ENCODE results near the gene GFY. TPM values are rescaled to one million over a fixed set of nuclear protein-coding genes. Genes with fewer than 3 reads are reported as not detected.
"Not testable (repeated sequence)": the region's sequence is repeated elsewhere in the genome, so short reads cannot be mapped to it uniquely, and the experiment has no call there.

GFY gene
- total and polyA plus RNA-seq, 4 donors, result not detected

- Histone ChIP-seq H3K27me3 (ENCODE audit: control insufficient read depth in 1 of 2, insufficient read depth in 2 of 2, low read length in 1 of 2) (no peaks in the 10 kb centered on the region), H3K4me3 (ENCODE audit: low read length in 2 of 2) (peak overlapping the region; percentile 15 to 42), H3K9me3 (ENCODE audit: control insufficient read depth, low read length) (no peaks in the 10 kb centered on the region), H3K27ac (ENCODE audit: low read depth in 1 of 2, low read length in 2 of 2) (peak overlapping the region in 1 of 2 donors; percentile 11), H3K36me3 (ENCODE audit: control insufficient read depth in 1 of 2, insufficient read depth in 2 of 2, low read length in 1 of 2) (no peaks in the 10 kb centered on the region), H3K4me1 (ENCODE audit: control insufficient read depth in 1 of 2, insufficient read depth in 2 of 2, low read length in 2 of 2) (no peaks in the 10 kb centered on the region)
- intact Hi-C loops (cut with DNase I), result loop anchor here (1.0 to 5.0 kb wide), 3 partner anchors 51 to 216 kb away; no protein-coding TSS in a partner anchor
- 0% methylated on average over 39 to 47 of the region's 47 CpGs for WGBS, 2 donors
- peak; percentile 94 for ATAC-seq (ENCODE audit: low FRiP score)
- peak; percentile 97 to 98 for DNase-seq
These were observed 18.3 kb downstream of the GFY start for GRCh38 chr19:49443366-49444099.

DNA sequence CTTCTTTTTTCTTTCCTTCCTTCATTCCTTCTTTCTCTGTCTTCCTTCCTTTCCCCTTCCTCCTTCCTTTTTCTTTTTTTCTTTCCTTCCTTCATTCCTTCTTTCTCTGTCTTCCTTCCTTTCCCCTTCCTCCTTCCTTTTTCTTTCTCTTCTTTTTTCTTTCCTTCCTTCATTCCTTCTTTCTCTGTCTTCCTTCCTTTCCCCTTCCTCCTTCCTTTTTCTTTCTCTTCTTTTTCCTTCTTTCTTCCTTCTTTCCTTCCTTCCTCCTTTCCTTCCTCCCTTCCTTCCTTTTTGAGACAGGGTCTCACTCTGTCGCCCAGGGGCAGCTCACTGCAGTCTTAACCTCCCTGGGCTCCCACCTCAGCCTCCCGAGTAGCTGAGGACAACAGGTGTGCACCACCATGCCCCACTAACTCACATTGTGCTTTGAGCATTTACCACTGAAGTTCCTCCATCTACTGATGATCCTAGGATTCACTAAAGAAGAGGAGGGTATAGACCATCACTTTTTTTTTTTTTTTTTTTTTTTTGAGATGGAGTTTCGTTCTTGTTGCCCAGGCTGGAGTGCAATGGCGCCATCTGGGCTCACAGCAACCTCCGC, 19.0 kb downstream of the GFY start:
- not testable (repeated sequence) for ATAC-seq (ENCODE audit: low FRiP score); H3K27ac ChIP-seq (ENCODE audit: low read depth in 1 of 2, low read length in 2 of 2); H3K27me3 ChIP-seq (ENCODE audit: control insufficient read depth in 1 of 2, insufficient read depth in 2 of 2, low read length in 1 of 2); H3K36me3 ChIP-seq (ENCODE audit: control insufficient read depth in 1 of 2, insufficient read depth in 2 of 2, low read length in 1 of 2); H3K4me3 ChIP-seq (ENCODE audit: low read length in 2 of 2); H3K4me1 ChIP-seq (ENCODE audit: control insufficient read depth in 1 of 2, insufficient read depth in 2 of 2, low read length in 2 of 2); H3K9me3 ChIP-seq (ENCODE audit: control insufficient read depth, low read length)
- 57 to 71% methylated on average over 5 of the region's 5 CpGs for WGBS, 2 donors
- peak in 1 of 2 donors; percentile 39 for DNase-seq
- intact Hi-C loops (cut with DNase I), result loop anchor here (5.0 kb wide), 1 partner anchor 217 kb away; no protein-coding TSS in a partner anchor

- ATAC-seq (ENCODE audit: low FRiP score), result no peak
- intact Hi-C loops (cut with DNase I), result no loop called here
- Histone ChIP-seq H3K27me3 (ENCODE audit: control insufficient read depth in 1 of 2, insufficient read depth in 2 of 2, low read length in 1 of 2) (no peaks in the 10 kb centered on the region), H3K4me1 (ENCODE audit: control insufficient read depth in 1 of 2, insufficient read depth in 2 of 2, low read length in 2 of 2) (no peaks in the 10 kb centered on the region), H3K4me3 (ENCODE audit: low read length in 2 of 2) (no peak overlapping the region), H3K36me3 (ENCODE audit: control insufficient read depth in 1 of 2, insufficient read depth in 2 of 2, low read length in 1 of 2) (no peaks in the 10 kb centered on the region), H3K27ac (ENCODE audit: low read depth in 1 of 2, low read length in 2 of 2) (no peak overlapping the region), H3K9me3 (ENCODE audit: control insufficient read depth, low read length) (no peaks in the 10 kb centered on the region)
- 81 to 86% methylated on average over 3 of the region's 3 CpGs for WGBS, 2 donors
- peak in 1 of 2 donors; percentile 41 for DNase-seq
These were observed 20.8 kb downstream of the GFY start for GRCh38 chr19:49445997-49446396.

DNA sequence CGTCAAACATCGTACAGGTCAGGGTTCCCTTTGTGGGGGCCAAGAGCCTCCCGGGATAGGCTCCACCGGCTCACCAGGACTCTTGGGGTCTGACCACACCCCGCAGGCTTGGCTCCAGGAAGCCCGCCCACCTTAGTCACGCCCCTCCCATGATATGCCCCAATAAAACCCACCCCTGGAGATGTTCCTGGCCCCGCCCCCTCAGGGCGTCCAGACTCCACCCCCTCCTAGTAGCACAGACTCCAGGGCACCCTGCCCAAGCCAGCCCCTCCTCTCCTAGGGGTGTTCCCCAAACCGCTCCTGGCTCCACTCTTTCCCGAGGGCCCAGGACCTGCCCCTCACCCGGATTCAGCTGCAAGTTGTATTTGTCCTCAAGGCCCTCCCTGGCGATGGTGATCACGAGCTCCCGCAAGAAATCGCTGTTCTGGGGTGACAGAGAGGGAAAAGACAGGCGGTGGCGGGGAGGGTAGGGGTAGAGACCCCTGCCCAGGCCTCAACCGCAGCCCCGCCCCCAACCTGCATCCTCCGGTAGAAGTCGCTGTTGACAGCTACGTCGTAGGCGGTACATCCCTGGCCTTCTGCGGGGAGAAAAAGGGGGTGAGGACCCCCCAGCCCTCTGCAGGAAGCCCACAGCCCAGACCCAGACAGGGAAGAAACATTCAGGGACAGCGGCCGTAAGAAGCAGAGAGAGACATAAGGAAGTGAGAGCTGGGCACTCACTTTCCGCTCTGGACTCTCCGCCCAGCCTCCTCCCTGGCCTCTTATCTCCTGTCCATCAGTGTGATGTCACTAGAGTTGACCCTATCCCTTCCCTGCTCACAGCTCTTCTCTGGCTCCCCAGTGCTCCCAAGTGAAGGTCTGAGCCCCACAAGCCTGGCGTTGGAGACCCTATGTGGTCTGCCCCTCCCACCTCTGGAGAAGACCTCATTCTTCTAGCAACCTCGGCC, 22.6 kb downstream of the GFY start:
- H3K36me3 ChIP-seq (ENCODE audit: control insufficient read depth in 1 of 2, insufficient read depth in 2 of 2, low read length in 1 of 2), result no peaks in the 10 kb centered on the region
- peak in 1 of 2 donors; percentile 58 for DNase-seq
- H3K9me3 ChIP-seq (ENCODE audit: control insufficient read depth, low read length), result no peaks in the 10 kb centered on the region
- H3K27ac ChIP-seq (ENCODE audit: low read depth in 1 of 2, low read length in 2 of 2), result no peak overlapping the region
- H3K4me1 ChIP-seq (ENCODE audit: control insufficient read depth in 1 of 2, insufficient read depth in 2 of 2, low read length in 2 of 2), result no peaks in the 10 kb centered on the region
- intact Hi-C loops (cut with DNase I), result no loop called here
- 67 to 69% methylated on average over 32 of the region's 32 CpGs for WGBS, 2 donors
- no peaks in the 10 kb centered on the region for H3K27me3 ChIP-seq (ENCODE audit: control insufficient read depth in 1 of 2, insufficient read depth in 2 of 2, low read length in 1 of 2)
- H3K4me3 ChIP-seq (ENCODE audit: low read length in 2 of 2), result no peak overlapping the region
- ATAC-seq (ENCODE audit: low FRiP score), result no peak

- Histone ChIP-seq H3K36me3 (ENCODE audit: control insufficient read depth in 1 of 2, insufficient read depth in 2 of 2, low read length in 1 of 2) (no peaks in the 10 kb centered on the region), H3K4me1 (ENCODE audit: control insufficient read depth in 1 of 2, insufficient read depth in 2 of 2, low read length in 2 of 2) (no peaks in the 10 kb centered on the region), H3K9me3 (ENCODE audit: control insufficient read depth, low read length) (no peaks in the 10 kb centered on the region), H3K27ac (ENCODE audit: low read depth in 1 of 2, low read length in 2 of 2) (no peak overlapping the region), H3K27me3 (ENCODE audit: control insufficient read depth in 1 of 2, insufficient read depth in 2 of 2, low read length in 1 of 2) (no peaks in the 10 kb centered on the region), H3K4me3 (ENCODE audit: low read length in 2 of 2) (no peak overlapping the region)
- intact Hi-C loops (cut with DNase I), result no loop called here
- DNase-seq (no peak), ATAC-seq (ENCODE audit: low FRiP score) (no peak)
- 92 to 93% methylated on average over 6 of the region's 6 CpGs for WGBS, 2 donors
These were observed 23.2 kb downstream of the GFY start for GRCh38 chr19:49448432-49448786.

DNA sequence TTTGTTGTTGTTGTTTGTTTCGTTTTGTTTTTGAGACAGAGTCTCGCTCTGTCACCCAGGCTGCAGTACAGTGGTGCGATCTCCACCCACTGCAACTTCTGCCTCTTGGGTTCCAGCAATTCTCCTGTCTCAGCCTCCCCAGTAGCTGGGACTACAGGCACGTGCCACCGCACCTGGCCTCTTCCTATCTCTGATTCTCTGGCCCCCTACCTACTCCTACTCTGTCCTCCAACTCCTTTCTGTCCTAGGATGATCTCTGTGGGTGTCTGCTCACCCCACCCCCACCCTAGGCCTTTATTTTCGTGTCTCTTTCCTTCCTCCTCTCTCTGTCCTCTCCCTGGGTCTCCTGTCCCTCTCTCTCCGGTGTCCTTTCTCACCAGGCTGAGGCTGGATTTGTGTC, 25.2 kb downstream of the GFY start:
- Histone ChIP-seq H3K27ac (ENCODE audit: low read depth in 1 of 2, low read length in 2 of 2) (no peak overlapping the region), H3K9me3 (ENCODE audit: control insufficient read depth, low read length) (no peaks in the 10 kb centered on the region), H3K4me3 (ENCODE audit: low read length in 2 of 2) (no peak overlapping the region), H3K36me3 (ENCODE audit: control insufficient read depth in 1 of 2, insufficient read depth in 2 of 2, low read length in 1 of 2) (no peaks in the 10 kb centered on the region), H3K4me1 (ENCODE audit: control insufficient read depth in 1 of 2, insufficient read depth in 2 of 2, low read length in 2 of 2) (no peaks in the 10 kb centered on the region), H3K27me3 (ENCODE audit: control insufficient read depth in 1 of 2, insufficient read depth in 2 of 2, low read length in 1 of 2) (no peaks in the 10 kb centered on the region)
- WGBS, 2 donors, result 87 to 92% methylated on average over 7 of the region's 7 CpGs
- DNase-seq (no peak), ATAC-seq (ENCODE audit: low FRiP score) (no peak)
- intact Hi-C loops (cut with DNase I), result loop anchor here in 1 of 2 donors (2.0 kb wide), 1 partner anchor 88 kb away; the partner anchor contains the start of genes DKKL1 and TEAD2

DNA sequence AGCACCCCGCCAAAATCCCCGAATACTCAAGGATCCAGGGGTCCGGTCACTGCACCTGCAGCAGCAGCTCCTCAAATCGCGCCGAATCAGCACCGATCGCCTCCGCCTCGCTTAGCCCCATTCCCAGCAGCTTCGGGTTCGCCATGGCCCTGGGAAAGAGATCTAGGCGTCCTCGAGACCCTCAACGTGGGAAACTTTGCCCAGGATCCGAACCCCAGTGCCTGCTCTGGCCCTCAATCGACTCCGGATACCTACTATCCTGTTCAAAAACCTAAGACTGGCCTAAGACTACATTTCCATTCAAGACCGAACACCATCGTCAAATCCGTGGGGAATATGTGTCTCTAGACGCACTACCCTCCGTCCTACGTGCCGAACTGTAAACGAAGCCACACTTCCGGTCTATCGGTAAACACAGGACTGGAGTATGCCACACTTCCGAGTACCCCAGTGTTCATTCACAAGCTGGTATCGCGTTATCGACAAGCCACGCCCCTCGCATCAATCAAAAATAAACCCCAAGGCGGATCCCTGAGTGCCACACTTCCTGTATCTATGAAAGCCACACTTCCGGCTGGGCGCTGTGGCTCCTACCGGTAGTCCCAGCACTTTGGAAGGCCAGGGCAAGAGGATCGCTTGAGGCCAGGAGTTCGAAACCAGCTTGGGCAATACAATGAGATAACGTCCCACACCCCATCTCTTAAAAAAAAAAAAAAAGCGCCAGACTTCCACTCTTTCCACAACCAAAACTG, 26.4 kb downstream of the GFY start, which contains the start of gene PIH1D1:
PIH1D1 (minus strand) TSS at position 385 of the 752 bp plus-strand sequence; CDS start at position 145, 240 bp downstream.
- peak; percentile 97 to 98 for DNase-seq
- H3K36me3 ChIP-seq (ENCODE audit: control insufficient read depth in 1 of 2, insufficient read depth in 2 of 2, low read length in 1 of 2), result no peaks in the 10 kb centered on the region
- H3K27me3 ChIP-seq (ENCODE audit: control insufficient read depth in 1 of 2, insufficient read depth in 2 of 2, low read length in 1 of 2), result no peaks in the 10 kb centered on the region
- peak within 1 kb of the TSS; percentile 19 to 63 for H3K4me3 ChIP-seq (ENCODE audit: low read length in 2 of 2)
- no peaks in the 10 kb centered on the region for H3K4me1 ChIP-seq (ENCODE audit: control insufficient read depth in 1 of 2, insufficient read depth in 2 of 2, low read length in 2 of 2)
- intact Hi-C loops (cut with DNase I), result loop anchor here in 1 of 2 donors (2.0 kb wide), 1 partner anchor 89 kb away; the partner anchor contains the start of genes DKKL1 and TEAD2
- WGBS, 2 donors, result 1% methylated on average over 42 of the region's 42 CpGs
- H3K27ac ChIP-seq (ENCODE audit: low read depth in 1 of 2, low read length in 2 of 2), result peak within 1 kb of the TSS; percentile 33 to 77
- no peaks in the 10 kb centered on the region for H3K9me3 ChIP-seq (ENCODE audit: control insufficient read depth, low read length)
- ATAC-seq (ENCODE audit: low FRiP score), result peak; percentile 86
